AG20443 (cell line): ENCODE data around the gene PSME2.

Source experiments
- DNase-seq: peaks from one replicate; pipeline ENCODE4 v3.0.0; 2012; ENCODE audit warnings: low spot score, mixed read lengths

PSME2 gene, protein sequence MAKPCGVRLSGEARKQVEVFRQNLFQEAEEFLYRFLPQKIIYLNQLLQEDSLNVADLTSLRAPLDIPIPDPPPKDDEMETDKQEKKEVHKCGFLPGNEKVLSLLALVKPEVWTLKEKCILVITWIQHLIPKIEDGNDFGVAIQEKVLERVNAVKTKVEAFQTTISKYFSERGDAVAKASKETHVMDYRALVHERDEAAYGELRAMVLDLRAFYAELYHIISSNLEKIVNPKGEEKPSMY

DNA sequence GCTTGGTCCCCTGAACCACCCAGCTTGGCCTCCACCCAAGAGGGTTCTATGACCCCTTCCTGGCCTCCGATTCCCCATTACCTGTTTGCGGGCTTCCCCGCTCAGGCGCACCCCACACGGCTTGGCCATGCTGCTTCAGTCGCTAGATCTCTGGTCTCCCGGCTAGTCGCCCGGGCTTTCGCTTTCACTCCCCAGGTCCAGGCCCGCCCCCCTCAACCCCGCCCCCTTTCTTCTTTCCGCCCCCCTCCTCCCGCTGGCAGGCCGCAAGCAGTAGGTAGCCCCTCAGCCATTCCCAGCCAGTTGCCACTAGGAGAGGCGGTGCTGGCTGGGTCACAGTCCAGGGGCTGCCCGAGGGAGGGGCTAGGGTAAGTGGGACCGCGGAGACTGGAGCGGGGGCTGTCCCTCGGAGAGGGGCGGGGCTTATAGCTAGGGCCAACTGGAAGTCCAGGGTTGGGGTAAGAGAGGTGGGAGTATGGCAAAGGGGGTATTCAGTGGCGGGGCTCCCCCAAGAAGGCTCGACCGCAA, at the start of gene PSME2:
Gene PSME2 (minus strand): TSS at position 158 of the 525 bp plus-strand sequence. CDS start 29 bp downstream, at position 129.
- peak; percentile 94 for DNase-seq

DNA sequence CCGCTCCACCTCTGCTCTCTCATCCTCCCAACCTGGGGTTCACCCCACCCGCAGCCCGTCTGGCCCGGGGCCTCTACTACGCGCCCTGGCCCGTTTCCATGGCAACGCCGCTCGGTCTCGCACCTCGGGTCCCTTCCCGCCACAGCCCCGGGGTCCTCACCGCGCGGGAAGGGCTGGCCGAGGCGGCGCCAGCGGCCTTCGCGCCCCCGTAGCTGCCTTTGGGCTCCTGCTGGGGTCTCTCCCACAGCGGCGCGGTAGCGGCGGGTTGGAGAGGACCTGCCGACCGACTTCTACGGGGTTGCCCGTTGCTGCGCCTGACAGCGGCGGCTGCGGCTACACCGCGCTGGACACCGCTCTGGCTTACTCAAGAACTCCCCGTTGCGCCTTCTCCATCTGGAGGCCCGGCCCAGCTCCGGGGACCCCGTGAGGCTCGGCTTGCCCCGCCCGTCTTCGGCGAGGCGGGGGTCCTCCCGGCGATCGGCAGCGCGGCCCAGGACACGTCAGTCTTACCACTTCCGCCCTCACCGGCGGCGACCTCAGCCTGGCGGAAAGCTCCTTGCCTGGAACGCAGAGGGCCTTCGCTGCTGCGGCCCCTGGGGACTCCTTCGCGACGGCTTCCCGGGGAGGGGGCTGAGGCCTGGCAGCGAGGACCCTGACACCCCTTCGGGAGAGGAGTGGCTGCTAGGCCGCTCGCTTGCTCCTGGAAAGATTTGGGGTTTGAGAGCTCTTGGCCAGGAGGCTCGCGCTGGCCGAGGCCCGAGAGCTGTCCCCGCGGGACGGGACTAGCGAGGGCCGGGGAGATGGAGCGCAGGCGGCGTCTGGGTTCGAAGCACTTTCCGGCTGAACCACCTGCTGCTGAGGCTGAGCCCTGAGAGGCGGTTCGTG, 49.0 kb upstream of the PSME2 start, which contains the start of gene TM9SF1:
Gene TM9SF1 (minus strand): TSS at position 256 of the 885 bp plus-strand sequence. CDS start 422 bp downstream, outside the sequence.
- DNase-seq = peak; percentile 95

DNA sequence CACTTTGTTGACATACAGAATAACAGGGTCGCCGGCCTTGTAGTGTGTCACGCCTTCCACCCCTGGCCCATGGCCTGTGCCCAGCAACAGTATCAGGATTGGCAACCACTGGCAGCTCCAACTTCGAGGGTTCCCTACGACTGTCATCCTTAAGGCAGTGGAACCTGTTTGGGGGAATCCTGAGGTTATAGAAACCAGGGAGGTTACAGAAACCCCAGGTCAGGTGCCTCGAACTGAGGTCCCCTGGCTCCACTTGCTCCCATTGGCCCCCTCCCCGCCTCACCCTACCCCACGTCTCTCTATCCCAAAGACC, 48.4 kb upstream of the PSME2 start:
- no peak for DNase-seq

DNA sequence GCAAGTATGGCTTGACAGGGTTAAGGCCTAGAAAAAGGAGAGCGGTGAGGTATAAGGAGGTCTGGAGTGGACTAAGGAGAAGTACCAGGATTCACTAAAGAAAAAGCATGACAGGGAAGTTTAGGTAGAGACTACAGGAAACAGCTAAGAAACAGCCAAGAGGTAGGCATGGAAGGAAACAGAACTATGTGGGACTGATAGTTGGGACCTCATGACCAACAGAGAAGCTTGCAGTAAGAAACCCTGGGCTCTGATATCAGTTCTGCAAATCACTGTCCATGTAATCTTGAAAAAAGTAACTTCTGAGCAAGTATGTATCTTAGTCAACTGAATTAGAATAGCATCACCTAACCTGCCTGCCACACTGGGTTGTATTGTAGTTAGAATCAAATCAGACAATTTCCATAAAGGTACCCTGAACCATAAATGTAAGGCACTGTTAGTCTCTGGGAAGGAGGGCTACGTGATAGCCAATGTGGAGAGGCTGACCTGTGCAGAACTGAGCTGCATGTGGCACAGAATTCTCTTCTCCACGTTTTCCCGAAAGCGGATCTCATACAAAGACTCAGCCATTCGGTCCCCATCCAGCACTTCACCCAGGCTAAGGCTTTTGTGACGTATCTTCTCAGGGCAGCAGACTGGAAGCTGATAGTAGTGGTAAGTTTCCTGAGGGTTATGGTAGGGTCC, 47.9 kb upstream of the PSME2 start:
- no peak for DNase-seq

DNA sequence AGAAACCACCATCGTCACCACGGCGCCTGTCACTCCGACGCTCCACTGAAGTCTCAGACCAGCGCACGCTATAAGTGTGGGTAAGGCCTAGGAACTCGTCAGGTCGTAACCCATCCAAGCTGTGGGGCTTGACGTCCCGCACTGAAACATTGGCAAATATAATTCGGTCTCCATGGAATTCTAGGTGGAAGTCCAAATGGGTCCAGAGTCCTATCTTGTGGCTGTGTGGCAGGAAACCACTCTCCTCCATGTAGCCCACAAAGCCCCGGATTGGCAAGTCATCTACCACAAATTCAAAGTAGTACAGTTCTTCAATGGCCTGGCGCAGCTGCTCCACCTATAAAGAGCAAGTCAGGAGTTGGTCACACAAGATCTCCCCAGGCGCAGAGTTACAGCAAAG, 46.5 kb upstream of the PSME2 start:
- no peak for DNase-seq

DNA sequence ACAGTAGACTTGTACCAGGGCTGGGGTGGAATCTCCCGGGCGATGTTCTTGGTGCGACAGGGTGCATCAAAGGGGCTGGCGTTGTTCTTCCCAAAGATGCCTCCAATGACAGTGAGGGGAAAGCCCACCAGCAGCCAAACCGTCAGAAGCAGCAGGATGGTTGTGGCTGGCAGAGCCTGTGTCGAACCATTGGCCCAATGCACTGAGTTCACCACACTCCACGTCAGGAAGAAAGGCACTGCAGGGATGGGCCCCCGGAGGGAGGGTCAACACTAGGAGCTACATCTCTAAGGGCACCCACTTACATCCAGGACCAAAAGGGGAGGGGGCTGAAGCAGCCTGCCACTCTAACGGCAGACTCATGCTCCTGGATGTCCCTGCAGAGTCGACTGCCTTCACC, 44.0 kb upstream of the PSME2 start:
- DNase-seq = no peak

DNA sequence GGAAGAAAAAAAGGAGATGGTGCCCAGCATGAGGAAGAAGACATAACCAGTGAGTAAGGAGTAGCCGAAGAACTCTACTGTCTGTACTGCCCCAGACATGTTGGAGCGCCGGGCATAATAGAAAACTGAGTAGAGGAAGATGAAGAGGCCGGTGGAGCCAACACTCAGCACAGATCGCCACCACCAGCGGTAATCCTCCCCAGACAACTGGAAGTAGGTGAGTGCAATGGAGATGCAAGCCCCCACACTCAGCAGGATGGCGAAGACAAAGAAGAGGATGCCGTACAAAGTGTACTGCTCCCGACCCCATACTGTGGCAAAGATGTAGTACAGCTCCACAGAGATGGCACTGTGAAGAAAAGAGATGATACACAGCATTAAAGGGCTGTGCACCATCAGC, 43.0 kb upstream of the PSME2 start:
- DNase-seq = no peak

DNA sequence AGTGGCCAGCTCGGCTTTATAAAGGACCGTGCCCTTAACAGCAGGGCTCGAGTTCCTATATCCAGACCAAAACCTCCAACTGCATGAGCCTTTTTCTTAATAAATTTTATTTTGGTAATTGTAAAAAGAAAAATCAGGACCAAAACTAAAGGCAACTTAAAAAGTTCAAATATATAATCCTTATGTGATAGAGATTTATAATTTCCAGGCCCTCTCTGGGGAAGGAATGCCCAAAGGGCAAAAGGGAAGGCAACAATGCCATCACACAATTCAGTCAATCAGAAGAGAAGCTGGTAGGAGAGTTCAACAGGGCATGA, 42.6 kb upstream of the PSME2 start:
- DNase-seq = no peak

DNA sequence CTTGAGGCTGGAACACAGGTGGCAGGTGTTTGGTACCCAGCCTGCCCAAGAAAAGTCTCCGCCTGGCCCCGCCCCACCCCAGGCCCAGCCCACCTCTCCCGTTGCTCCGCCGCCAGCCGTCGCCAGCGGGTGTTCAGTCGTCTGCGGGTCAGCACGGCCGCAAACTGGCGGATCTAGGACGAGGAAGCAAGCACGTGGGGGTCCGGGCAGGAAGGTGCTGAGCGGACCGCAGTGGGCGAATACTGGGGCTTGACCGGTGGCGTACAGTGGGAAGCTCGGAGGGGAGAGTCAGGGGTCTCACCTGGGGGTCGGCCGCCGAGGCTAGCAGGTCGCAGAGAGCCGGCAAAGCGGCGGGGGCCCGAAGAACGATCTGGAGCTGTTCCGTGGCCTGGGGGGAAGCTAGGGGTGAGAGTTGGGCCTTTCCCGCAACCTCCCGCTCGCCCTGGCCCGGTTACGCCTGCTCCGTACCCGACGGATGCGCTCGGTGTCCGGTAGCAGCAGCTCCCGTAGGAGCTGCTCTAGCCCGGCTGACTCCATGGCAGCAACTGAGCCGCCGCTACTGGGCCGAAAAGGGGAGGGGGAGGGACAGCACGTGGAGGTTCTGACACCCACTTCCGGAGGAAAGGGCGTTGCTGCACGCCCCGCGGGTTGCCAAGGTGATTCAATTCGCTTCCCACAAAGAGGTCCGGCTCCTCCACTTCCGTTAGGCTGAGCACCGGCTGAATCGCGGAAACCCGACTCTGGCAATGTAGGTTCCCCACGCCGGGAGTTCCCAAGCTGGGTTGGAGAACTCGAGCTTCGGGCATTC, 42.0 kb upstream of the PSME2 start, which contains the start of gene IPO4:
Gene IPO4 (minus strand): TSS at position 566 of the 808 bp plus-strand sequence. CDS start 29 bp downstream, at position 537.
- DNase-seq = peak; percentile 98

DNA sequence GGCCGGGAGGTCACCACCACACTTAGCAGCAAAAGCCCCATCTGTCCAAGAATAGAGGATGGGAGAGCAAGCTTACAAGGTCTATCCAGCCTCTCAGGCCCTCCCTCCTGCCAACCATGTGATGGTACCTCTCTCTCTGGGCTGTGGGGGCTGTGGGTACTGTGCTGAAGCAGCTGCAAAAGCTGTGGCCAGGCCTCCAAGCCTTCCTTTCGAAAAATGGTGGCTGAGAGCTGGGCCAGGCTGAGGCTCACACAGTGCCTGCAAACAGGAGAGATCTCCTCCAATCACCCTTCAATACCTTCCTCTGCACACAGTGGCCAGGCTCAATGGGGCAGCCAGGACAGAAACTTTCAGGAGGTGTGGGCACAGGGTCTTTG, 41.1 kb upstream of the PSME2 start:
- no peak for DNase-seq

DNA sequence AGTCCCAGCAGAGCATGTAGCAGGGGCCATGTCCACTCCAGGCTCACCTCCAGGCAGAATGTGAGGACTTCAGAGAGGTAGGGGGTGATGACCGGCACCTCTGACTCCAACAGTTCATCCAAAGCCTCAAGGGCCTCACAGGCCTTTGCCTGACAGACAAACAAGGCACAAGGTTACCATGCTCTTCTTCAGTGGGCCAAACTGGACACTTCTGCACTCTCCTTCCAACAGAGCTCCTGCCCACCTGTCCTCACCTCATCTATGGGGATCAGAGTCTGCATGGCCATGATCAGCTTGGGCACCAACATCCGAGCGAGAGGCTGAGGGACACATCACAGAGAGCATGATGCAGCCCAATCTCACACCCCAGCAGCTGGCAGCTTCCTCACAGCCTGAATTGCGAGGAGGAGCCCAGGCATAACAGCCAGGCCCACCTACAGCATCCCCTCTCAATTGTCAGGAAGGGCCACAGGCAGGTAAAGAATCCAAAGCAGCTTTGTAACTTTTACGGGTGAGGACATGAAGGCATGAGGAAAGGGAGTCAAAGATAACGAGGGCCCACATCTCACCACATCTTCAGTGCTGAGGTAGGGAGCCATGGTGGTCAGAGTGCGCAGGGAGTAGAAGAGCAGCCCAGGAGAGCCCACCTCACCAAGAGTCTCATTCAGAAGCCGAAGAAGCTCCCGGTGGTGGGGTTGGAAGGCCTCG, 40.6 kb upstream of the PSME2 start:
- DNase-seq = no peak

DNA sequence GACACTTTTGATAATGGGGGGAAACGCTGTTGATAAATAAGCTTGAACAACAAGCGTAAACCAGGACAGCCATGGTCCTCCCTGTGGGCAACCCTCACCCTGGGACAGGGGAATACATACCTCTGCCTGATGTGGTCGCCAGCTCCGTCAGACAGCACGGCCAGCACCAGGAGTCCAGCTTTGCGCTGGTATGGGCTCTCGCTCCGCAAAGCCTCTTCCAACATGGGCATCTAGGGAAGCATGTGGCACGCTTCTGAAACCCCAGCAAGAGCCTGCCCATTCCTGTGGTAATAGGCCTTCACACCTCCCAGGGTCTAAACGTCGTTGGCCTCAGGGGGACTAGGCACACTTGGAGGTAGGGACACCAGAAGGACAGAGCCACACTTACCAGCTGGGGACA, 39.3 kb upstream of the PSME2 start:
- DNase-seq = no peak

DNA sequence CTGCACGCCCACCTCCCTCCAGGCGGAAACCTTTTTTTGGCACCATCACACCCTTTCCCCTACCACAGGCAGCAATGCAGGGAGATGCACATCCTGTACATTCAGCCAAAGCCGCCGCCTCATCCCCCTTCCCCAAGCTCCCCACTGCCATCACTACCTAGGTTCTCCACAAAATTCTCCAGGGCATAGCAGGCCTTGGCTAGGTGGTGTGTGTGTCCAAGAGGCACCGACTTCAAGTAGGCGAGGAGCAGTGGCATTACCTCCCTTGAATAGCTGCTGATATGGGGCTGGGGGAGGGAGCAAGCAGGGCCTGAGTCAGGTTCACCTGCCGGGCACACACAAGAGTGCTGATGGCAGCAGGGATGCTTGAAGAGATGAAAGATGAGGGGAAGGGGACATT, 38.6 kb upstream of the PSME2 start:
- no peak for DNase-seq

DNA sequence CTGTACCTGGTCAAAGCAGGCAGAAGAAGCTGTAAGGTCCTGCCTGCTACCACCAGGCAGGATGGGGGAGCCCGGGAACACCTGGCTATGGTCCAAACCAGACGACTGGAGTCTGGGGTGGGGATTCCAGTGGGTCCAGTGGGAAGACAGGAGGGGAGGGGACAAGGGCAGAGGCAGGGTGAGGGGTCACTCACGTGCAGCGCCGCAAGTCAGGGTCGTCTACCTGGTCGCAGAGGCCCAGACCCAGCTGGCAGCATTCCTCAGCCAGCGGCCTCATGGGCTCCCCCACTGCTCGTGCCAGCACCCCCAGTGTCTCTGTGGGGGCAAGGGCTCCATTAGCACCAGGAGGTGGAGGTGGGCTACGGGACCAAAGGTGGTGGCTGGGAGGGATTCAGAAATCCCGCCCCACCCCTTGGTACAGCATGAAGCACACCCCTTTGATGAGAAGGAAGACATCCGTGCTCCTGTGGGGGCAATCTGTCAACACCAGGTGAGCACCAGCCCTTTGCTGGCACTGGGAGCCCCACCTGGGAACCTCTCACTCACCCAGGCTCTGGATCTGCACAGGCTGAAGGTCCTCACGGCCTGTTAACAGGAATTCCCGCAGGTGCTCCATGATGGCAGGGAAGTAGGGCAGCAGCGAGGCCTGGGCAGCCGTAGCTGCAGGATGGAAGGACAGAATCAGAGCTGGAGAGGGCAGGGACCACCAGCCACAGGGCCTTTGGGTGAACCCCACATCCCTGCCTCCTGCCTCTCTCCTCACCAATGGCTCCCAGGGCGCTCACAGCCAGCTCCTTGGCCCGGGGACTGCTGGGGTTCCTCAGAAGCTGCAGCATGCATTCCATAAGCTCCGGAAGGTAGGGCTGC, 37.9 kb upstream of the PSME2 start:
- no peak for DNase-seq

DNA sequence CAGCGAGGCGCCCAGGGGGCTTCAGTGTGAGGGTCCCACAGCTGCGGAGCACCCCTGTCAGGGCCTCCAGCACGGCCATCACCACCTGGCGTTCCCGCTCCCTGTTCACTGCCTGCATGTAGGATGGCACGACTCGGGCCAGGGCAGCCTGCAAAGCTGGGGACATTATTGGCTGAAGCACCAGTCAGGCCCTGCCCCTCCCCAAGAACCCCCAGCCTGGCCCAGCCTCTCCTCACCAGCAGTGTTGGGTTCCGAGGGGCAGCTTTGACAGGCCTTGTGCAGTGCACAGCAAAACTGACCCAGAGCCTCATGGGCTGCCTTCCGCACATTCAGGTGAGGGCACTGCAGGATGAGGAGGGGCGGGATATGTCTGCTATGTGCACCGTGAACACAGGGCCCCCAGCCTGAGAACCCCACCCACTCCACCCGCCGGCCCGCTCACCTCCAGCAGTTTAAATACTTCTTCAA, 36.6 kb upstream of the PSME2 start:
- DNase-seq = no peak

DNA sequence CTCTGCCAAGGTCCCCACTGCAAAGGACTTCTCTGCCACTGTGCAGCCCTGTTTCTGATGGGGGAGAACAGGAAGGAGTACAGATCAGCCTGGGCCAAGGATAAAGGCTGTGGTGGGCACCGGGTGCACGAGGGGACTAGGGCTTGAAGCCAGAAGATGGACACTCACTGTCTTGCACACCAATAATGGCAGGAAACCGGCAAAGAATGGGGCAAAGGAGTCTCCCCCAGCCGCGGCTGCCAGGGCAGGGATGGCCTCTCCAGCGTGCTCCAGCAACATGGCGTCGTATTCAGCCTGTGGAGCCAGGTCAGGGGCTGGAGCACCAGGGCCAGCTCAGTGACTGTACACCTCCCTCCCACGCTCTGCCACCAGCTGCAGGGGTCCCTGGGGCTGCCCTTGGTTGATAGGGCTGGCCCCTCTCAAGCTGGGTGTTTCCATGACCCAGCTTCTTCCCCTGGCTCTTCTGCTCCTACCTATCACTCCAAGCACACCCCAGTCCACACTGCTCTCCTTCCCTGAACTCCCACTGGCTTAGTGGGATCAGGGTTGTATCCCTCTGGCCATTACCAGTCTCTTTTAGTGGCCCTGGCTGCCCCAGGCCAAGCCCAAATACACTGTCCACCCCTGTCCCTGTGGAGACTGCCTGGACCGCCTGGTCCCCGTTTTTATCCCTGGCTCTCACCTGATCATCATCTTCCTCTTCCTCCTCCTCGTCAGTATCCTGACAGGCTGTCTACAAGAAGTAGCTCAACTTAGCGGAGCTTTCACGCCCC, 35.9 kb upstream of the PSME2 start:
- DNase-seq = no peak

DNA sequence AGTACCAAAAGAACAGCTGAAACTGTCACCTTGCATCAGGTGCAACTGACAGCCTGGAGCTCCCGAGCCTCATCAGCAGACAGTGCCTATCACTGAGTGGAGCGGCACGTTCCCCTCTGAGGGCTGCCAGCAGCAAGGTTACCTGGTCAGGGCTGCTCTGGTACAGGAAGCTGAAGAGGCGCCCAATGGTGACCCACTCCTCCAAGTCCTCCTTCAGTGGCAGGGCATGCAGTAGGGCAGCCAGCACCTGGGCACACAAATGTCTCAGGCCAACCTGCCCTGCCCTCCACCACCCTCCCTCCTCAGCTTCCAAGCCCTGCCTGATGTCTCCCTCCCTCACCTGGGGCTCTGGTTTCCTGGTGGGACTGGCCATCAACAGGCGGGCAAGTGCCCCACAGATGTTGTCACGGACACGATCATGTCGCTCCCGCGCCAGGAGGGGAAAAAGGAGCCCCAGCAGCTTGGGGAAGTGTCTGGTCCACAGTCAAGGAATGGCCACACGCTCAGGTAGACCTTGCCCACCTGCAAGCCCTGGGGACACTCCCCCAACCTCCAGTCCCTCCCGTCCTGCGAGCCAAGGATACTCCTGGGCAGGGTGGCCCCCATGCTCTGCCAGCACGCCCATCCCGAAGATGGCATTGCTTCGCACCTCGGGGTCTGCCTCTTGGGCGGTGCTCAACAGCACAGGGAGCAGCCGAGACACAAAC, 35.1 kb upstream of the PSME2 start:
- no peak for DNase-seq

DNA sequence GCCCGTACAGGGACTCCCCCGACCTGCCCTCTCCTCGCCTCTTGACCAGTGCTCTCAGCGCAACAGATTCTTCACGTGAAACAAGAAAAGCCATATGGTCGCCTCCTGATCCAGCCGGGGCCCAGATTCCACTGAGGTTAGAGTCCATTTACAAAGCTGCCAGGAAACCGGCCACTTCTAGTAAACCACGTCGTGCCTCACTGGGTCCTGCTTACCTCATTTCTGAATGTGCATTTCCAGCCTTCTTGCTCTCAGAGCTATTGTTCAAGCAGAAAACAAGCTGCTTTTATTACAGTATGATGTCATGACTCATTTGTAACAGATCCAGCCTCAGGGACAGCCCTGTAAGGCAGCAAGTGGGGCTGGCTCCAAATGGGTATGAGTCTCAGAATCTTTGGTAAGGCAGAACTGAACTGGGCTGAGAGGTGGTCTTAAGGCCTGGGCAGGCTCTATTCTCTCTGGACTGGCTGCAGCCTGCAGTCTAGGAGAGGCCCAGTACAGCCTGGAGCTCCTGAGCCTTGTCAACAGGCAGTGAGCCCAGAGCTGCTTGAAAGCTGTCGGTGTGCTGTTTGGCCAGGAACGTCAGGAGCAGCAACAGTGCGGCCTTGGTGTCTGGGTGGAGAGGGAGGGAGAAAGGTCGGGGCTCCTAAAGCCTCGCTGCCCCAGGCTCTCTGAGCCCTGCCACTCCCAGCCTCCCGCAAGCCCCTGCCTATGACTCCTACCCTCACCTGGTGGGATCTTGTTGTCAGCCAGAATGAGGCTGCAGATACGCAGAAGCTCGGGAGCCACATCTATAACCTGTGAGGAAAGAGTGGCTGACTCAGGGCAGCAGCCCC, 33.8 kb upstream of the PSME2 start:
- peak; percentile 79 for DNase-seq
